Mucosa of descending colon (tissue), 3 donors: ENCODE measurements around the gene PMM1. TPM values are rescaled to one million over a fixed set of nuclear protein-coding genes. Genes with fewer than 3 reads are reported as not detected.

Experiments used
- ATAC-seq: fragments of 200-7000 bp; cut with Tn5 transposase; one replicate; pipeline ENCODE4 v1.9.1; 2020; ENCODE audit warnings: mild to moderate bottlenecking, moderate library complexity
- DNase-seq, 3 donors: peaks; one replicate each; pipeline ENCODE4 v3.0.0-alpha.2; 2020
- H3K36me3 ChIP-seq: fragments of 200-600 bp; one replicate; pipeline ENCODE4 v1.8.0; 2021; ENCODE audit warnings: low read depth, mild to moderate bottlenecking
- H3K4me1 ChIP-seq: fragments of 200-600 bp; one replicate; pipeline ENCODE4 v1.8.0; 2021; ENCODE audit warnings: low read depth, mild to moderate bottlenecking
- H3K4me3 ChIP-seq: fragments of 200-600 bp; one replicate; pipeline ENCODE4 v1.8.0; 2021; ENCODE audit warnings: mild to moderate bottlenecking
- H3K9me3 ChIP-seq: fragments of 200-600 bp; one replicate; pipeline ENCODE4 v1.8.0; 2021; ENCODE audit warnings: mild to moderate bottlenecking
- CTCF ChIP-seq: fragments of 200-600 bp; IDR thresholded peaks from one replicate; pipeline ENCODE4 v1.8.0; 2022; ENCODE audit warnings: antibody characterized with exemption, mild to moderate bottlenecking
- intact Hi-C, 2 donors: fragments of 100-400 bp; cut with DNase I in 1 of 2; cut with micrococcal nuclease in 1 of 2; formaldehyde crosslinking; loops; one replicate each; pipeline versions ENCODE4 v1.11.0 to v1.11.1; 2022; cut with DNase I, micrococcal nuclease
- total RNA-seq, 3 donors: library from RNA; stranded (reverse); fragmentation: NEBNext Ultra II Directional in 2 of 3; extraction: Animal tissue kit (Norgen Biotek cat#: 25700) in 2 of 3; gene quantifications; one replicate each; pipeline versions ENCODE4 v1.2.1 to v1.2.4, GENCODE V29; 2021 to 2023
- donor health status: DM: no; HTN: no; CAD: no; lungs with moderate emphysema.
- donor health status: DM: no; HTN: no; CAD: no.
- donor health status: DM: no; HTN: yes; CAD: no.

Gene PMM1
- total RNA-seq, 3 donors from 2014 or later: 40.7 to 69.4 (median 51.7) TPM

- intact Hi-C loops: no loop called here
- ATAC-seq (peak; percentile 60), DNase-seq (no peak)
- TF ChIP-seq CTCF: no peak
- Histone ChIP-seq H3K4me1 (no peaks in the 10 kb centered on the region), H3K9me3 (no peaks in the 10 kb centered on the region), H3K36me3 (no peaks in the 10 kb centered on the region), H3K4me3 (no peak overlapping the region)
Measured at GRCh38 chr22:41613456-41613855, 23.8 kb upstream of the PMM1 start.

- no peak for ATAC-seq
- intact Hi-C loops: no loop called here
- Histone ChIP-seq H3K4me1 (no peaks in the 10 kb centered on the region), H3K4me3 (no peak overlapping the region), H3K9me3 (no peaks in the 10 kb centered on the region), H3K36me3 (no peaks in the 10 kb centered on the region)
- DNase-seq: no peak
- TF ChIP-seq CTCF: no peak
Measured at GRCh38 chr22:41612603-41613306, 23.1 kb upstream of the PMM1 start.

- Histone ChIP-seq H3K36me3 (no peaks in the 10 kb centered on the region), H3K4me3 (no peak overlapping the region), H3K9me3 (no peaks in the 10 kb centered on the region), H3K4me1 (no peaks in the 10 kb centered on the region)
- ATAC-seq: no peak
- DNase-seq: no peak
- intact Hi-C loops: no loop called here
- no peak for TF ChIP-seq CTCF
Measured at GRCh38 chr22:41608386-41608785, 18.7 kb upstream of the PMM1 start.

- no peaks in the 10 kb centered on the region for H3K9me3 ChIP-seq
- H3K36me3 ChIP-seq: peaks cover 4% of the 10 kb centered on the region
- TF ChIP-seq CTCF: no peak
- peak; percentile 51 for ATAC-seq
- H3K4me1 ChIP-seq: no peaks in the 10 kb centered on the region
- H3K4me3 ChIP-seq: no peak overlapping the region
- intact Hi-C loops: no loop called here
- no peak for DNase-seq
Measured at GRCh38 chr22:41603873-41604332, 14.3 kb upstream of the PMM1 start.

GRCh38 chr22:41600976-41601375 lies 11.3 kb upstream of the PMM1 start:
- Histone ChIP-seq H3K4me3 (no peak overlapping the region), H3K9me3 (no peaks in the 10 kb centered on the region), H3K36me3 (peaks cover 4% of the 10 kb centered on the region), H3K4me1 (no peaks in the 10 kb centered on the region)
- TF ChIP-seq CTCF: no peak
- no peak for ATAC-seq
- no peak for DNase-seq
- intact Hi-C loops: no loop called here
